Endothelial cell of umbilical vein (primary cell): ENCODE results near the gene PRIMA1. TPM values are rescaled to one million over a fixed set of nuclear protein-coding genes. Genes with fewer than 3 reads are reported as not detected.

Source experiments
- BruUV-seq: library from RNA; stranded (reverse); fragments of 400-500 nt; replicated peaks from 2 replicates; lab custom pipeline; 2021; lab: Mats Ljungman, UMichigan
- CTCF ChIA-PET: fragments of 300-600, 350-600 bp; sonication (Branson Sonifier 250); formaldehyde crosslinking; loops from one replicate; lab custom pipeline; 2021; ENCODE audit warnings: antibody characterized with exemption, inconsistent platforms; lab: Charles Lee
- POLR2A ChIA-PET: fragments of 300-600, 350-600 bp; sonication (Branson Sonifier 250); formaldehyde crosslinking; loops from one replicate; lab custom pipeline; 2021; ENCODE audit warnings: antibody characterized with exemption, inconsistent platforms; lab: Charles Lee
- DNase-seq: peaks from one replicate; pipeline ENCODE4 v3.0.0-alpha.2; 2011; ENCODE audit warnings: low read depth, low spot score
- FAIRE-seq: peaks from 2 replicates; lab custom pipeline; 2011; peaks lifted over from hg19 to GRCh38; lab: Jason Lieb, UNC
- H2AFZ ChIP-seq: 2 replicates; pipeline ENCODE4 v1.6.0; 2012; ENCODE audit warnings: low read depth, low read length, control low read depth, inconsistent platforms
- H3K27ac ChIP-seq: 2 replicates; pipeline ENCODE4 v1.5.1; 2011; ENCODE audit warnings: low read depth, mild to moderate bottlenecking, control low read depth, low read length, moderate library complexity; ENCODE audit not compliant: insufficient read depth
- H3K27me3 ChIP-seq, 2 experiments: 2 replicates each; pipeline versions ENCODE4 v1.6.0 to v1.6.1; 2011; ENCODE audit warnings: low read length in 2 of 2, mixed read lengths in 1 of 2; ENCODE audit not compliant: control insufficient read depth in 2 of 2, insufficient read depth in 2 of 2
- H3K36me3 ChIP-seq, 2 experiments: 2 replicates in 1 of 2; 3 replicates in 1 of 2; pipeline ENCODE4 v1.5.1; 2011; ENCODE audit warnings: low read length in 2 of 2, mild to moderate bottlenecking in 1 of 2, moderate library complexity in 1 of 2; ENCODE audit not compliant: control insufficient read depth in 2 of 2, insufficient read depth in 2 of 2; ENCODE audit errors: extremely low read depth in 1 of 2
- H3K4me1 ChIP-seq: 3 replicates; pipeline ENCODE4 v1.5.1; 2011; ENCODE audit warnings: mild to moderate bottlenecking, low read length; ENCODE audit not compliant: control insufficient read depth, insufficient read depth; ENCODE audit errors: extremely low read depth
- H3K4me2 ChIP-seq: 2 replicates; pipeline ENCODE4 v1.6.1; 2011; ENCODE audit warnings: low read length, control low read depth, mixed read lengths; ENCODE audit not compliant: insufficient read depth
- H3K4me3 ChIP-seq, 3 experiments: fragments of 200-600 bp in 1 of 3; sonication (generic), shearing (Covaris generic) in 1 of 3; replicated peaks in 1 of 3; 2 replicates each; pipeline ENCODE4 v1.5.1; 2011 to 2016; ENCODE audit warnings: control low read depth in 3 of 3, low read length in 3 of 3, mild to moderate bottlenecking in 2 of 3, inconsistent platforms in 1 of 3, low read depth in 1 of 3, moderate library complexity in 1 of 3; ENCODE audit not compliant: insufficient read depth in 1 of 3
- H3K79me2 ChIP-seq: 2 replicates; pipeline ENCODE4 v1.6.0; 2012; ENCODE audit warnings: low read length, inconsistent platforms; ENCODE audit not compliant: control insufficient read depth, insufficient read depth
- H3K9ac ChIP-seq: replicated peaks from 2 replicates; pipeline ENCODE3; 2011; ENCODE audit warnings: low read length, control low read depth; ENCODE audit not compliant: insufficient read depth; ENCODE audit errors: extremely low read depth
- H3K9me1 ChIP-seq: replicated peaks from 3 replicates; pipeline ENCODE4 v1.6.0; 2011; ENCODE audit warnings: mild to moderate bottlenecking, low read length; ENCODE audit not compliant: control insufficient read depth, insufficient read depth; ENCODE audit errors: extremely low read depth
- H3K9me3 ChIP-seq: replicated peaks from 2 replicates; pipeline ENCODE4 v1.5.1; 2012; ENCODE audit warnings: low read length, inconsistent platforms; ENCODE audit not compliant: control insufficient read depth, insufficient read depth
- H4K20me1 ChIP-seq: replicated peaks from 2 replicates; pipeline ENCODE3; 2011; ENCODE audit warnings: mild to moderate bottlenecking, low read length; ENCODE audit not compliant: control insufficient read depth, insufficient read depth; ENCODE audit errors: extremely low read depth
- EZH2 ChIP-seq: IDR thresholded peaks from 2 replicates; pipeline ENCODE4 v1.6.1; 2012; ENCODE audit warnings: borderline replicate concordance, low read depth, mild to moderate bottlenecking, moderate library complexity, low read length, inconsistent platforms; ENCODE audit not compliant: severe bottlenecking
- FOS ChIP-seq: IDR thresholded peaks from 2 replicates; pipeline ENCODE4 v1.6.1; 2011; ENCODE audit warnings: mild to moderate bottlenecking, low read length, moderate library complexity, borderline replicate concordance; ENCODE audit not compliant: insufficient read depth
- GATA2 ChIP-seq: IDR thresholded peaks from 2 replicates; pipeline ENCODE4 v1.7.0; 2011; ENCODE audit warnings: low read depth, mild to moderate bottlenecking, moderate library complexity, mixed read lengths, low read length; ENCODE audit not compliant: insufficient read length, insufficient read depth
- JUN ChIP-seq: IDR thresholded peaks from 2 replicates; pipeline ENCODE4 v1.6.1; 2011; ENCODE audit warnings: borderline replicate concordance, low read depth; ENCODE audit not compliant: insufficient read length, insufficient read depth
- MYC ChIP-seq: IDR thresholded peaks from one replicate; pipeline ENCODE4 v1.6.1; 2011; ENCODE audit warnings: mild to moderate bottlenecking, low read depth, low read length
- POLR2A ChIP-seq: IDR thresholded peaks from 2 replicates; pipeline ENCODE4 v1.6.1; 2012; ENCODE audit warnings: low read depth, mild to moderate bottlenecking, control low read depth, low read length
- POLR2AphosphoS5 ChIP-seq: IDR thresholded peaks from 2 replicates; pipeline ENCODE4 v1.6.1; 2012; ENCODE audit warnings: low read depth, mild to moderate bottlenecking, control low read depth, low read length, moderate library complexity; ENCODE audit not compliant: insufficient read depth
- dilution Hi-C: fragments of 300-500 bp; cut with MboI; formaldehyde crosslinking; loops from one replicate; pipeline ENCODE4 v1.15.0; 2019; ENCODE audit warnings: low sequenced_read_pairs; ENCODE audit not compliant: extremely low pct_ligation_motif_present
- intact Hi-C: fragments of 100-400 bp; cut with micrococcal nuclease; formaldehyde crosslinking; loops from one replicate; pipeline ENCODE4 v1.10.0; 2022
- polyA plus RNA-seq, 4 experiments: library from polyadenylated mRNA; depleted of rRNA in 3 of 4; stranded (reverse) in 3 of 4; unstranded in 1 of 4; fragments of >200 nt; gene quantifications; 2 replicates each; pipeline versions ENCODE4 v1.2.1 to v1.2.3, GENCODE V29; 2011 to 2012; ENCODE audit warnings: missing spikeins in 1 of 4
- total RNA-seq: library from RNA; stranded (reverse); gene quantifications from 2 replicates; pipeline ENCODE4 v1.2.3, GENCODE V29; 2021
- TF ChIP-seq, protein P1 (sequence below), 2 donors: IDR thresholded peaks; 1 replicate in 1 of 2; 2 replicates in 1 of 2; pipeline ENCODE4 v1.5.1; 2011; ENCODE audit warnings: low read length in 2 of 2, mild to moderate bottlenecking in 2 of 2, moderate library complexity in 2 of 2, control low read depth in 1 of 2, inconsistent platforms in 1 of 2, low read depth in 1 of 2; ENCODE audit not compliant: insufficient read depth in 1 of 2; ENCODE audit errors: extremely low read depth in 1 of 2
- TF ChIP-seq, protein P2 (sequence below): IDR thresholded peaks from 2 replicates; pipeline ENCODE4 v1.6.1; 2011; ENCODE audit not compliant: insufficient read depth, insufficient read length

The PRIMA1 gene
- total and polyA plus RNA-seq, 2 donors (not counting 3 experiments of a cell fraction or from before 2014, with no cell fraction given), result not detected

DNA sequence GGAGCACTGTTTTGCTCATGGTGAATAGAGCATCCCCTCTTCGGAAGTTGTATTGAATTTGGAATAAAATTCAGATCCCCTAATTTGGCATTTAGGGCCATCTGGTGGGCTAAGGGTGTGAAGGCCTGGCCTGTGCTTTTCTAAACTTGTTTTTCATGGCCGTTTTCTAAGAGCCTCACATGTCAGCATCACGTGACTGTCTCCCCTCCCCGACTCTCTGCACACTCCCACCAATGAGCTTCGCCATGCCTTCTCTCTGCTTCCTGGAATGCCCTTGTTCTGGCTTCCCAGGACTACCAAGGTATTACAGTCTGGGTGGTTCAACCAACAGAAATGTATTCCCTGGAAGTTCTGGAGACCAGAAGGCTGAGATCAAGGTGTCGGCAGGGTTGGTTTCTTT is 85.3 kb downstream of the PRIMA1 start:
- DNase-seq (no peak), FAIRE-seq (no peak)
- no peak overlapping the region for H3K4me3 ChIP-seq
- H3K4me1 ChIP-seq, result no peaks in the 10 kb centered on the region
- no peak overlapping the region for H2AFZ ChIP-seq
- H3K9ac ChIP-seq, result no peak overlapping the region
- no peaks in the 10 kb centered on the region for H3K9me1 ChIP-seq
- no peaks in the 10 kb centered on the region for H4K20me1 ChIP-seq
- no peaks in the 10 kb centered on the region for H3K27me3 ChIP-seq
- no peaks in the 10 kb centered on the region for H3K79me2 ChIP-seq
- no TSS peak for BruUV-seq
- ChIA-PET POLR2A (no interaction called here), CTCF (no interaction called here)
- no peaks in the 10 kb centered on the region for H3K9me3 ChIP-seq
- dilution Hi-C loops, result no loop called here
- no peak overlapping the region for H3K4me2 ChIP-seq
- intact Hi-C loops, result no loop called here
- TF ChIP-seq MYC (no peak), GATA2 (no peak), FOS (no peak), POLR2AphosphoS5 (no peak)
- TF ChIP-seq, protein P1, sequence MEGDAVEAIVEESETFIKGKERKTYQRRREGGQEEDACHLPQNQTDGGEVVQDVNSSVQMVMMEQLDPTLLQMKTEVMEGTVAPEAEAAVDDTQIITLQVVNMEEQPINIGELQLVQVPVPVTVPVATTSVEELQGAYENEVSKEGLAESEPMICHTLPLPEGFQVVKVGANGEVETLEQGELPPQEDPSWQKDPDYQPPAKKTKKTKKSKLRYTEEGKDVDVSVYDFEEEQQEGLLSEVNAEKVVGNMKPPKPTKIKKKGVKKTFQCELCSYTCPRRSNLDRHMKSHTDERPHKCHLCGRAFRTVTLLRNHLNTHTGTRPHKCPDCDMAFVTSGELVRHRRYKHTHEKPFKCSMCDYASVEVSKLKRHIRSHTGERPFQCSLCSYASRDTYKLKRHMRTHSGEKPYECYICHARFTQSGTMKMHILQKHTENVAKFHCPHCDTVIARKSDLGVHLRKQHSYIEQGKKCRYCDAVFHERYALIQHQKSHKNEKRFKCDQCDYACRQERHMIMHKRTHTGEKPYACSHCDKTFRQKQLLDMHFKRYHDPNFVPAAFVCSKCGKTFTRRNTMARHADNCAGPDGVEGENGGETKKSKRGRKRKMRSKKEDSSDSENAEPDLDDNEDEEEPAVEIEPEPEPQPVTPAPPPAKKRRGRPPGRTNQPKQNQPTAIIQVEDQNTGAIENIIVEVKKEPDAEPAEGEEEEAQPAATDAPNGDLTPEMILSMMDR (IDR thresholded peaks at IDR 0.05; ENCODE audit: extremely low read depth in 1 of 2, insufficient read depth in 1 of 2, low read depth in 1 of 2, low read length in 2 of 2), result no peak
- TF ChIP-seq, protein P2, sequence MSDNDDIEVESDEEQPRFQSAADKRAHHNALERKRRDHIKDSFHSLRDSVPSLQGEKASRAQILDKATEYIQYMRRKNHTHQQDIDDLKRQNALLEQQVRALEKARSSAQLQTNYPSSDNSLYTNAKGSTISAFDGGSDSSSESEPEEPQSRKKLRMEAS, result no peak
- H3K27ac ChIP-seq, result no peak overlapping the region
- no peaks in the 10 kb centered on the region for H3K36me3 ChIP-seq

DNA sequence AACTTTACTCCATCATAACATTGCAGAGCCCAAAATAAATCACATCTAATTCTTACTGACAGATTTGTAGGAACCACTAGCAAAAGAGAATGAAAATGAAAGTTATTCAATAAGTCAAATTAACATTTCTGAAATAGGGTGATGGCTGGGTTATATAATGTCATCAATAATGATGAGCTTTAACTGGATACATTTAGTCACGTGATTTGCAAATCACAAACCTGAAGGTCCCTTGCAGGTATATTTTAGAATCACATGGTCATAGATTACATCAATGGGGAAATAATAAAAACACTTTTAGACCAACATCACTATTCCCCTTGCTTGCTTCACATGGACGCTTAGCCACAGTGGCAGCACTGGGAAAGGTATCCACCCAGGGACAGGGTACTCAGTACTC is 86.7 kb downstream of the PRIMA1 start:
- Histone ChIP-seq H3K9ac (no peak overlapping the region), H3K9me3 (no peaks in the 10 kb centered on the region), H3K27ac (no peak overlapping the region), H3K4me2 (no peak overlapping the region), H4K20me1 (no peaks in the 10 kb centered on the region), H2AFZ (no peak overlapping the region), H3K36me3 (no peaks in the 10 kb centered on the region), H3K9me1 (no peaks in the 10 kb centered on the region), H3K79me2 (no peaks in the 10 kb centered on the region), H3K4me3 (no peak overlapping the region), H3K4me1 (no peaks in the 10 kb centered on the region), H3K27me3 (no peaks in the 10 kb centered on the region)
- dilution Hi-C loops, result no loop called here
- no peak for FAIRE-seq
- CTCF ChIA-PET, result no interaction called here
- no peak for TF ChIP-seq EZH2
- TF ChIP-seq MYC, result no peak
- TF ChIP-seq, protein P1 (IDR thresholded peaks at IDR 0.05; ENCODE audit: extremely low read depth in 1 of 2, insufficient read depth in 1 of 2, low read depth in 1 of 2, low read length in 2 of 2), result no peak
- TF ChIP-seq POLR2AphosphoS5, result no peak
- no peak for TF ChIP-seq POLR2A
- no peak for TF ChIP-seq JUN
- TF ChIP-seq FOS, result no peak
- TF ChIP-seq GATA2, result no peak
- TF ChIP-seq, protein P2, result no peak
- intact Hi-C loops, result no loop called here
- DNase-seq, result no peak
- POLR2A ChIA-PET, result no interaction called here
- no TSS peak for BruUV-seq
